Smooth muscle cell (in vitro differentiated cells): ENCODE data around the gene AGRN. TPM values are rescaled to one million over a fixed set of nuclear protein-coding genes. Genes with fewer than 3 reads are reported as not detected.
A peak's percentile ranks its signal among the peaks of the same experiment; 100 is the strongest.
"Not testable (repeated sequence)": the region's sequence is repeated elsewhere in the genome, so short reads cannot be mapped to it uniquely, and the experiment has no call there.

Experiments
- DNase-seq: peaks from one replicate; lab custom pipeline; 2025; ENCODE audit not compliant: unreplicated experiment; lab: John Stamatoyannopoulos, UW
- H2AFZ ChIP-seq: fragments of 200-600 bp; sonication (generic); 2 replicates; pipeline ENCODE4 v1.6.0; 2016; ENCODE audit warnings: antibody characterized with exemption, low read depth, mild to moderate bottlenecking
- H3F3A ChIP-seq: fragments of 200-600 bp; sonication (generic); 2 replicates; pipeline ENCODE4 v1.6.0; 2017; ENCODE audit warnings: antibody characterized with exemption, low read depth
- H3K27ac ChIP-seq: fragments of 200-600 bp; sonication (generic); 2 replicates; pipeline ENCODE4 v1.5.1; 2016; ENCODE audit warnings: low read depth, mild to moderate bottlenecking
- H3K27me3 ChIP-seq: fragments of 200-600 bp; sonication (generic); 2 replicates; pipeline ENCODE4 v1.6.1; 2016; ENCODE audit warnings: low read depth, mild to moderate bottlenecking
- H3K36me3 ChIP-seq: fragments of 200-600 bp; sonication (generic); 2 replicates; pipeline ENCODE4 v1.5.1; 2016; ENCODE audit warnings: low read depth
- H3K4me1 ChIP-seq: fragments of 200-600 bp; sonication (generic); 2 replicates; pipeline ENCODE4 v1.5.1; 2016; ENCODE audit warnings: low read depth
- H3K4me2 ChIP-seq: fragments of 200-600 bp; sonication (generic); 2 replicates; pipeline ENCODE4 v1.6.0; 2016; ENCODE audit warnings: mild to moderate bottlenecking
- H3K4me3 ChIP-seq: fragments of 200-600 bp; sonication (generic); 2 replicates; pipeline ENCODE4 v1.5.1; 2016; ENCODE audit warnings: mild to moderate bottlenecking
- H3K79me2 ChIP-seq: fragments of 200-600 bp; sonication (generic); 2 replicates; pipeline ENCODE4 v1.6.0; 2016; ENCODE audit warnings: low read depth, mild to moderate bottlenecking
- H3K9ac ChIP-seq: fragments of 200-600 bp; sonication (generic); 2 replicates; pipeline ENCODE4 v1.6.0; 2016; ENCODE audit warnings: low read depth
- H3K9me3 ChIP-seq: fragments of 200-600 bp; sonication (generic); replicated peaks from 2 replicates; pipeline ENCODE4 v1.5.1; 2016; ENCODE audit warnings: low read depth
- H4K20me1 ChIP-seq: fragments of 200-600 bp; sonication (generic); 2 replicates; pipeline ENCODE4 v1.6.0; 2016; ENCODE audit warnings: low read depth
- CTCF ChIP-seq: fragments of 200-600 bp; sonication (generic); IDR thresholded peaks from 2 replicates; pipeline ENCODE4 v1.5.1; 2017; ENCODE audit warnings: borderline replicate concordance, mild to moderate bottlenecking, antibody characterized with exemption; ENCODE audit not compliant: insufficient read depth, poor library complexity, severe bottlenecking
- WGBS: methylation state at CpG from one replicate; pipeline ENCODE4 v1.1.7; 2016; ENCODE audit warnings: low lambda C conversion rate; 5-methylcytosine and 5-hydroxymethylcytosine counted together
- polyA plus RNA-seq: library from polyadenylated mRNA; unstranded; fragments of >200 nt; fragmentation: Nextera tagmentation; extraction: Ambion mirVana; gene quantifications from 2 replicates; pipeline ENCODE4 v1.2.1, GENCODE V29; 2016
- total RNA-seq: library from RNA; depleted of rRNA; stranded (reverse); fragments of >200 nt; gene quantifications from 2 replicates; pipeline ENCODE4 v1.2.3, GENCODE V29; 2014

AGRN gene
- total and polyA plus RNA-seq, 2 experiments from 2014 or later: 17.5 to 24.7 TPM

- H2AFZ ChIP-seq: no peak overlapping the region
- no peak for DNase-seq
Measured at GRCh38 chr1:1004780-1005697, 14.9 kb upstream of the AGRN start.

GRCh38 chr1:1005774-1006304 lies 14.1 kb upstream of the AGRN start:
- H3K9ac ChIP-seq: no peak overlapping the region
- 82% methylated on average over 11 of the region's 23 CpGs for WGBS
- no peaks in the 10 kb centered on the region for H3K36me3 ChIP-seq

More at GRCh38 chr1:1004780-1005697, 14.9 kb upstream of the AGRN start:
- Histone ChIP-seq H3K4me2 (peak overlapping the region; percentile 72), H3K79me2 (no peaks in the 10 kb centered on the region), H3K27me3 (no peaks in the 10 kb centered on the region), H3K9ac (no peak overlapping the region), H3K4me3 (no peak overlapping the region), H3F3A (no peaks in the 10 kb centered on the region), H3K4me1 (peaks cover 9% of the 10 kb centered on the region), H3K9me3 (no peaks in the 10 kb centered on the region), H3K36me3 (no peaks in the 10 kb centered on the region), H3K27ac (no peak overlapping the region), H4K20me1 (peaks cover 15% of the 10 kb centered on the region)
- WGBS: 38% methylated on average over 21 of the region's 21 CpGs
- TF ChIP-seq CTCF: no peak

GRCh38 chr1:1006305-1007159 lies 13.4 kb upstream of the AGRN start:
- Histone ChIP-seq H3K79me2 (no peaks in the 10 kb centered on the region), H4K20me1 (peaks cover 15% of the 10 kb centered on the region), H3F3A (no peaks in the 10 kb centered on the region), H3K4me3 (no peak overlapping the region), H3K27ac (no peak overlapping the region), H3K36me3 (no peaks in the 10 kb centered on the region), H3K9ac (no peak overlapping the region), H3K4me2 (no peak overlapping the region), H3K9me3 (no peaks in the 10 kb centered on the region), H3K4me1 (peaks cover 9% of the 10 kb centered on the region), H3K27me3 (no peaks in the 10 kb centered on the region), H2AFZ (no peak overlapping the region)
- no peak for DNase-seq
- no peak for TF ChIP-seq CTCF
- WGBS: 88% methylated on average over 37 of the region's 37 CpGs

More at GRCh38 chr1:1005774-1006304, 14.1 kb upstream of the AGRN start:
- no peak overlapping the region for H3K27ac ChIP-seq
- H3K4me3 ChIP-seq: no peak overlapping the region
- H3K9me3 ChIP-seq: no peaks in the 10 kb centered on the region
- H3K4me1 ChIP-seq: peaks cover 9% of the 10 kb centered on the region
- no peak overlapping the region for H3K4me2 ChIP-seq
- no peaks in the 10 kb centered on the region for H3K27me3 ChIP-seq
- H2AFZ ChIP-seq: no peak overlapping the region
- no peak for TF ChIP-seq CTCF
- H3F3A ChIP-seq: no peaks in the 10 kb centered on the region
- peaks cover 15% of the 10 kb centered on the region for H4K20me1 ChIP-seq
- no peaks in the 10 kb centered on the region for H3K79me2 ChIP-seq
- DNase-seq: no peak

- WGBS: 92% methylated on average over 8 of the region's 8 CpGs
- H3K79me2 ChIP-seq: not testable (repeated sequence)
Measured at GRCh38 chr1:1010131-1010530, 9.8 kb upstream of the AGRN start.

More at GRCh38 chr1:1010131-1010530, 9.8 kb upstream of the AGRN start:
- H3K27ac ChIP-seq, H3K27me3 ChIP-seq, H3F3A ChIP-seq, H3K4me3 ChIP-seq, H4K20me1 ChIP-seq, H3K4me2 ChIP-seq, H3K36me3 ChIP-seq, H3K9me3 ChIP-seq, H3K9ac ChIP-seq, DNase-seq, H2AFZ ChIP-seq: not testable (repeated sequence)
- peaks cover 19% of the 10 kb centered on the region for H3K4me1 ChIP-seq
